ENCODE measurements around the gene RNF223. TPM values are rescaled to one million over a fixed set of nuclear protein-coding genes. Genes with fewer than 3 reads are reported as not detected.

Gene RNF223
- total and polyA plus RNA-seq, 4 donors: 0.14 TPM; not detected in 3

Other genes starting within 250 kb of the RNF223 start
- 1 to 10 TPM; 1.2 to 1.3 TPM for gene SAMD11, start 150.4 kb downstream of the RNF223 start, total RNA-seq
- 1 to 10 TPM in 1 of 2 donors, under 1 TPM in 1; 0.51 to 4.1 TPM for gene SAMD11, start 150.4 kb downstream of the RNF223 start, polyA plus RNA-seq
- 10 to 100 TPM; 28.7 to 34.5 TPM for gene NOC2L, start 115.0 kb downstream of the RNF223 start, total RNA-seq
- 10 to 100 TPM; 17.1 to 31.3 TPM for gene NOC2L, start 115.0 kb downstream of the RNF223 start, polyA plus RNA-seq
- 1 to 10 TPM in 1 of 2 donors, under 1 TPM in 1; 0.98 to 5.4 TPM for gene KLHL17, start 113.7 kb downstream of the RNF223 start, total RNA-seq
- 1 to 10 TPM; 1.2 to 3.0 TPM for gene KLHL17, start 113.7 kb downstream of the RNF223 start, polyA plus RNA-seq
- under 1 TPM in 1 of 2 donors, not detected in 1; 0.17 TPM for gene PLEKHN1, start 107.8 kb downstream of the RNF223 start, total RNA-seq
- gene PLEKHN1, start 107.8 kb downstream of the RNF223 start, polyA plus RNA-seq: under 1 TPM in 1 of 2 donors, not detected in 1; 0.18 TPM
- gene PERM1, start 92.2 kb downstream of the RNF223 start, total RNA-seq: under 1 TPM in 1 of 2 donors, not detected in 1; under 0.01 TPM
- gene PERM1, start 92.2 kb downstream of the RNF223 start, polyA plus RNA-seq: under 1 TPM in 1 of 2 donors, not detected in 1; 0.06 TPM
- gene HES4, start 74.2 kb downstream of the RNF223 start, total RNA-seq: 1 to 10 TPM in 1 of 2 donors, under 1 TPM in 1; 0.93 to 1.7 TPM
- gene HES4, start 74.2 kb downstream of the RNF223 start, polyA plus RNA-seq: 1 to 10 TPM; 1.7 to 1.9 TPM
- gene ISG15, start 60.8 kb downstream of the RNF223 start, total RNA-seq: 10 to 100 TPM in 1 of 2 donors, 1 to 10 TPM in 1; 9.3 to 30.1 TPM
- 10 to 100 TPM; 82.8 to 89.4 TPM for gene ISG15, start 60.8 kb downstream of the RNF223 start, polyA plus RNA-seq
- 10 to 100 TPM; 15.7 to 22.4 TPM for gene AGRN, start 54.2 kb downstream of the RNF223 start, total RNA-seq
- gene AGRN, start 54.2 kb downstream of the RNF223 start, polyA plus RNA-seq: 10 to 100 TPM in 1 of 2 donors, 1 to 10 TPM in 1; 1.8 to 18.1 TPM
- gene C1orf159, start 41.8 kb upstream of the RNF223 start, total RNA-seq: 1 to 10 TPM; 3.9 to 7.0 TPM
- gene C1orf159, start 41.8 kb upstream of the RNF223 start, polyA plus RNA-seq: 1 to 10 TPM; 4.5 to 4.8 TPM
- not detected for gene TTLL10, start 99.6 kb upstream of the RNF223 start, total RNA-seq
- not detected for gene TTLL10, start 99.6 kb upstream of the RNF223 start, polyA plus RNA-seq
- under 1 TPM in 1 of 2 donors, not detected in 1; 0.19 TPM for gene TNFRSF18, start 132.3 kb upstream of the RNF223 start, total RNA-seq
- under 1 TPM; 0.17 to 0.24 TPM for gene TNFRSF18, start 132.3 kb upstream of the RNF223 start, polyA plus RNA-seq
- under 1 TPM in 1 of 2 donors, not detected in 1; 0.08 TPM for gene TNFRSF4, start 139.8 kb upstream of the RNF223 start, total RNA-seq
- gene TNFRSF4, start 139.8 kb upstream of the RNF223 start, polyA plus RNA-seq: under 1 TPM; 0.15 to 0.35 TPM
- gene SDF4, start 157.7 kb upstream of the RNF223 start, total RNA-seq: 10 to 100 TPM; 48.7 to 92.5 TPM
- 100 to 1,000 TPM in 1 of 2 donors, 10 to 100 TPM in 1; 59.3 to 180 TPM for gene SDF4, start 157.7 kb upstream of the RNF223 start, polyA plus RNA-seq
- 1 to 10 TPM; 8.9 to 9.0 TPM for gene B3GALT6, start 157.9 kb upstream of the RNF223 start, total RNA-seq
- gene B3GALT6, start 157.9 kb upstream of the RNF223 start, polyA plus RNA-seq: 1 to 10 TPM; 1.2 to 7.7 TPM
- gene C1QTNF12, start 172.4 kb upstream of the RNF223 start, total RNA-seq: not detected
- under 1 TPM; 0.39 to 0.40 TPM for gene C1QTNF12, start 172.4 kb upstream of the RNF223 start, polyA plus RNA-seq
- 10 to 100 TPM; 25.2 to 30.4 TPM for gene UBE2J2, start 199.5 kb upstream of the RNF223 start, total RNA-seq
- 10 to 100 TPM; 21.0 to 26.3 TPM for gene UBE2J2, start 199.5 kb upstream of the RNF223 start, polyA plus RNA-seq
- gene SCNN1D, start 206.1 kb upstream of the RNF223 start, total RNA-seq: 1 to 10 TPM in 1 of 2 donors, under 1 TPM in 1; 0.79 to 1.5 TPM
- 1 to 10 TPM in 1 of 2 donors, under 1 TPM in 1; 0.51 to 1.1 TPM for gene SCNN1D, start 206.1 kb upstream of the RNF223 start, polyA plus RNA-seq
- 10 to 100 TPM; 17.9 to 24.8 TPM for gene ACAP3, start 233.6 kb upstream of the RNF223 start, total RNA-seq
- 10 to 100 TPM in 1 of 2 donors, 1 to 10 TPM in 1; 2.7 to 12.0 TPM for gene ACAP3, start 233.6 kb upstream of the RNF223 start, polyA plus RNA-seq
- 10 to 100 TPM in 1 of 2 donors, 1 to 10 TPM in 1; 9.3 to 11.2 TPM for gene PUSL1, start 234.3 kb upstream of the RNF223 start, total RNA-seq
- gene PUSL1, start 234.3 kb upstream of the RNF223 start, polyA plus RNA-seq: 10 to 100 TPM in 1 of 2 donors, 1 to 10 TPM in 1; 9.5 to 14.9 TPM

Measured in liver (tissue), 4 donors.